Panc1 (cell line): ENCODE measurements around the gene SFXN3. TPM values are rescaled to one million over a fixed set of nuclear protein-coding genes. Genes with fewer than 3 reads are reported as not detected.

ENCODE experiments used
- ATAC-seq: fragments of 200-7000 bp; cut with Tn5 transposase; 2 replicates; pipeline ENCODE4 v1.9.1; 2020; ENCODE audit warnings: mild to moderate bottlenecking, moderate library complexity
- BruUV-seq: library from RNA; stranded (reverse); fragments of 400-500 nt; replicated peaks from 2 replicates; lab custom pipeline; 2021; lab: Mats Ljungman, UMichigan
- CTCF ChIA-PET: fragments of 300-600 bp; sonication (Branson Sonifier 250); formaldehyde crosslinking; loops from one replicate; lab custom pipeline; 2022; ENCODE audit warnings: antibody characterized with exemption; lab: Charles Lee
- POLR2A ChIA-PET: fragments of 300-600 bp; sonication (Branson Sonifier 250); formaldehyde crosslinking; loops from one replicate; lab custom pipeline; 2022; ENCODE audit warnings: antibody characterized with exemption; lab: Charles Lee
- DNase-seq: peaks from one replicate; pipeline ENCODE4 v3.0.0-alpha.2; 2010; ENCODE audit warnings: low read depth, low spot score
- H3K27ac ChIP-seq: 2 replicates; pipeline ENCODE4 v1.5.1; 2011; ENCODE audit warnings: mild to moderate bottlenecking, low read length, inconsistent platforms
- H3K27me3 ChIP-seq: fragments of 200-500 bp; sonication (Bioruptor generic); 2 replicates; pipeline ENCODE4 v1.6.0; 2014; ENCODE audit warnings: low read length, inconsistent platforms; ENCODE audit not compliant: control insufficient read depth, insufficient read depth
- H3K36me3 ChIP-seq: fragments of 200-500 bp; sonication (Bioruptor generic); 2 replicates; pipeline ENCODE4 v1.5.1; 2014; ENCODE audit warnings: inconsistent platforms, mild to moderate bottlenecking, low read length, moderate library complexity; ENCODE audit not compliant: control insufficient read depth, insufficient read depth
- H3K4me1 ChIP-seq: 2 replicates; pipeline ENCODE4 v1.5.1; 2011; ENCODE audit warnings: inconsistent platforms, mild to moderate bottlenecking, low read length, moderate library complexity; ENCODE audit not compliant: control insufficient read depth, insufficient read depth
- H3K4me3 ChIP-seq, 2 experiments: 2 replicates each; pipeline ENCODE4 v1.5.1; 2011 to 2012; ENCODE audit warnings: low read depth in 2 of 2, low read length in 2 of 2, mild to moderate bottlenecking in 2 of 2, inconsistent platforms in 1 of 2, moderate library complexity in 1 of 2
- H3K9me3 ChIP-seq: fragments of 200-500 bp; sonication (Bioruptor generic); 2 replicates; pipeline ENCODE4 v1.5.1; 2014; ENCODE audit warnings: low read depth, mild to moderate bottlenecking, inconsistent platforms, low read length, moderate library complexity; ENCODE audit not compliant: control insufficient read depth, insufficient read depth
- CTCF ChIP-seq: fragments of 450-650 bp; IDR thresholded peaks from 2 replicates; pipeline ENCODE4 v1.5.1; 2017; ENCODE audit warnings: mild to moderate bottlenecking
- POLR2AphosphoS5 ChIP-seq: IDR thresholded peaks from 2 replicates; pipeline ENCODE4 v1.6.1; 2012; ENCODE audit warnings: mild to moderate bottlenecking, low read depth, low read length, moderate library complexity
- REST ChIP-seq, 2 experiments: IDR thresholded peaks; 2 replicates each; pipeline ENCODE4 v1.6.1; 2011 to 2012; ENCODE audit warnings: low read depth in 2 of 2, control low read depth in 1 of 2, low read length in 1 of 2, mild to moderate bottlenecking in 1 of 2, moderate library complexity in 1 of 2; ENCODE audit not compliant: insufficient read depth in 1 of 2
- SIN3A ChIP-seq: IDR thresholded peaks from 2 replicates; pipeline ENCODE4 v1.6.1; 2012; ENCODE audit warnings: low read depth, mild to moderate bottlenecking, low read length, moderate library complexity, borderline replicate concordance; ENCODE audit not compliant: insufficient read depth
- TCF7L2 ChIP-seq: IDR thresholded peaks from 2 replicates; pipeline ENCODE4 v1.6.1; 2011; ENCODE audit warnings: mild to moderate bottlenecking, low read depth, low read length, inconsistent platforms
- in situ Hi-C: cut with HindIII; loops from 2 replicates; pipeline ENCODE4 v1.10.0; 2016; ENCODE audit warnings: low sequenced_read_pairs, low pct_unique_long_range_greater_than_20kb
- intact Hi-C: fragments of 100-400 bp; cut with micrococcal nuclease; formaldehyde crosslinking; loops from one replicate; pipeline ENCODE4 v1.10.0; 2022; ENCODE audit not compliant: unreplicated experiment
- total RNA-seq: library from RNA; stranded (reverse); gene quantifications from one replicate; pipeline ENCODE4 v1.2.1, GENCODE V29; 2021; ENCODE audit not compliant: unreplicated experiment

The SFXN3 gene
- total RNA-seq, 1 experiment from 2014 or later: 15.3 TPM

- POLR2A ChIA-PET: no interaction called here
- no peaks in the 10 kb centered on the region for H3K36me3 ChIP-seq
- no peak for TF ChIP-seq TCF7L2
- no peak for TF ChIP-seq REST (IDR thresholded peaks at IDR 0.05; ENCODE audit: insufficient read depth in 1 of 2, low read depth in 2 of 2, low read length in 1 of 2)
- no peak for TF ChIP-seq SIN3A
- TF ChIP-seq CTCF: no peak
- TF ChIP-seq POLR2AphosphoS5: no peak
- H3K4me1 ChIP-seq: no peaks in the 10 kb centered on the region
- no peaks in the 10 kb centered on the region for H3K9me3 ChIP-seq
- DNase-seq (no peak), ATAC-seq (no peak)
- no peak overlapping the region for H3K27ac ChIP-seq
- BruUV-seq: no TSS peak
- intact Hi-C loops (no loop called here), in situ Hi-C loops (no loop called here)
- no peaks in the 10 kb centered on the region; the same call in 1 of the 2 replicates for H3K27me3 ChIP-seq
- H3K4me3 ChIP-seq: no peak overlapping the region
- CTCF ChIA-PET: no interaction called here
These were observed 58.7 kb downstream of the SFXN3 start for GRCh38 chr10:101089520-101090299.

GRCh38 chr10:101090597-101090996 lies 59.6 kb downstream of the SFXN3 start:
- no TSS peak for BruUV-seq
- in situ Hi-C loops (no loop called here), intact Hi-C loops (no loop called here)
- H3K36me3 ChIP-seq: no peaks in the 10 kb centered on the region
- no peak overlapping the region for H3K4me3 ChIP-seq
- CTCF ChIA-PET: no interaction called here
- H3K4me1 ChIP-seq: no peaks in the 10 kb centered on the region
- no peak for TF ChIP-seq SIN3A
- no peak for TF ChIP-seq POLR2AphosphoS5
- no peak for TF ChIP-seq REST (IDR thresholded peaks at IDR 0.05; ENCODE audit: insufficient read depth in 1 of 2, low read depth in 2 of 2, low read length in 1 of 2)
- TF ChIP-seq CTCF: no peak
- TF ChIP-seq TCF7L2: no peak
- H3K27ac ChIP-seq: no peak overlapping the region
- no peaks in the 10 kb centered on the region for H3K9me3 ChIP-seq
- no peaks in the 10 kb centered on the region for H3K27me3 ChIP-seq
- no peak for ATAC-seq
- POLR2A ChIA-PET: interaction anchor here (0.6 kb wide), 1 partner anchor 726 kb away, joined by 11 read pairs; no protein-coding TSS in a partner anchor
- no peak for DNase-seq
